OCI-LY3 (cell line): ENCODE data around the gene ANAPC4.

ENCODE experiments used
- CTCF ChIP-seq: fragments of 200-600, 300-600 bp; sonication (generic); IDR thresholded peaks from 2 replicates; pipeline ENCODE4 v1.5.1; 2014; ENCODE audit warnings: antibody characterized with exemption, low read length, low read depth
- EZH2phosphoT487 ChIP-seq: fragments of 200-600 bp; shearing (Covaris generic); IDR thresholded peaks from 2 replicates; pipeline ENCODE4 v1.6.1; 2018; ENCODE audit warnings: antibody characterized with exemption, mixed run types, low read depth

- TF ChIP-seq CTCF (no peak), EZH2phosphoT487 (no peak)
Measured at GRCh38 chr4:25370242-25370641, 6.8 kb upstream of the ANAPC4 start.
